GM19463 (cell line): ENCODE measurements around the gene PIP4K2B.
"Not testable (repeated sequence)": the region's sequence is repeated elsewhere in the genome, so short reads cannot be mapped to it uniquely, and the experiment has no call there.

Experiments used
- ATAC-seq: cut with Tn5 transposase; IDR thresholded peaks from one replicate; pipeline ENCODE4 v1.9.1; 2021; ENCODE audit warnings: mild to moderate bottlenecking, moderate library complexity; ENCODE audit not compliant: unreplicated experiment

Gene PIP4K2B

DNA sequence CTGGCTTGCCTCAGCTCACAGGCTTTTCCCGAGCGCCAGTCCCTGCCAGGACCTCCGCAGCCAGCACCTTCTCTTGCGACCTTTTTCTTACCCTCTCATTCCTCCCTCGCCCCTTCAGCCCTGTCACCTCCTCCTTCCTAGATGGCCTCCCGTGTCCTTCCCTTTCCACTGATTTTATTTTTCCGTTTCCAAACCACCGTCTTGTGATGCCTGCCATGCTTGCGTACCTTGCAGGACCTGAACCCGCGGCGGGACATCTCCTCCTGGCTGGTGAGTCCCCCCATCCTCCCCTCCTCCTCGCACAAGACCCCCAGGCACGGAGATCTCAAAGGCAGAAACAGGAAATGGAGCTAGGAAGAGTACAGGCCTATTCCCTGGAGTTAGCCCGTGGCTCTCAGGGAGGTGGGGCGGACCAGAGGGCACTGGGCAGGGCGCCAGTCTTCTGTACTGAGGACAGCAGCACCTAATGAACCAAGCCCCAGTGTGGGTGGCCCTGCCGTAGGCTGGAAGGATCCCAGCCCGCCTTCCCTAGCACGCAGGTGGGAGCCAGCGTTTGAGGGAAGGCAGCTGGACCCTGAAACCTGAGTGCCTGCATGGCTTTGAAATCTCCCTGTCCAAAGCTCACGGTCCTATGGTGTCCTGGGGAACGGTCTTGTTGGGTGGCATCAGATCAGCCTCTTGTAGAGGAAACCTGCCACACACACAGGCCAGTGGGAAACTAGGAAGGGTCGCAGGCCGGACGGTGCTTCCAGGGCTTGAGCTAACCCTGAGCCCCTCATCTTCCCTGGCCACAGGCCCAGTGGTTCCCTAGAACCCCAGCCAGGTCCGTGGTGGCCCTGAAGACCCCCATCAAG, 68.6 kb downstream of the PIP4K2B start:
- ATAC-seq, result no peak

DNA sequence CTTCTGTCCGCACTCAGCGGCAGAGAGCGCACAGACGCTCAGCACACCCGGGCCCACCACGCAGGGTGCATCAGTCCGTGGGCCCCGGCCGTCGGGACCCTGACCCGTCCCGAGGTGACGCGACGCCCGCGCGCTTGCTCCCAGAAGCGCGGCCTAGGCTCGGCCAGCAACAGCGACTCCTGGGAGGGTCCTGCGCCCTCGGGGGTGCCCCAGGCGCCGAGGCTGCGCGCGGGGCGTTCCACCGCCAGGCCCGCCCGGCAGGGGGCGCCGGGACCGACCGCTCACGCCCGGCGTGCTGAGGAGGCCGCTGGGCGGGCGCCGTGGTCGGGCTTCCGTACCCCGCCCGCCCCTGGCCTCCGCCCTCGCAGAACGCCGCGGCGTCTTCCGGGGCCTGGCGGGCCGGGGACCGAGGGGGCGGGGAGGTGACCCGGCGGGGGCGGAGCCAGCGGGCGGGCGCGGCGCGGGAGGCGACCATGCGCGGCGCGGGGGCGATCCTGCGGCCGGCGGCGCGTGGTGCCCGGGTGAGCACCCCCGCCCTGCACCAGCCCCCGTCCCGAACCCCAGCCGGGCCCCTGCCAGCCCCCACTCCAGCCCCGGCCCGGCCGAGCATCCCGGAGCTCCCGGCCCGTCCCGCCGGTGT, 69.3 kb downstream of the PIP4K2B start, which contains the start of gene CISD3:
CISD3 (plus strand) TSS at position 456 of the 640 bp plus-strand sequence; CDS start at position 474, 18 bp downstream.
- peak; percentile 91 for ATAC-seq

DNA sequence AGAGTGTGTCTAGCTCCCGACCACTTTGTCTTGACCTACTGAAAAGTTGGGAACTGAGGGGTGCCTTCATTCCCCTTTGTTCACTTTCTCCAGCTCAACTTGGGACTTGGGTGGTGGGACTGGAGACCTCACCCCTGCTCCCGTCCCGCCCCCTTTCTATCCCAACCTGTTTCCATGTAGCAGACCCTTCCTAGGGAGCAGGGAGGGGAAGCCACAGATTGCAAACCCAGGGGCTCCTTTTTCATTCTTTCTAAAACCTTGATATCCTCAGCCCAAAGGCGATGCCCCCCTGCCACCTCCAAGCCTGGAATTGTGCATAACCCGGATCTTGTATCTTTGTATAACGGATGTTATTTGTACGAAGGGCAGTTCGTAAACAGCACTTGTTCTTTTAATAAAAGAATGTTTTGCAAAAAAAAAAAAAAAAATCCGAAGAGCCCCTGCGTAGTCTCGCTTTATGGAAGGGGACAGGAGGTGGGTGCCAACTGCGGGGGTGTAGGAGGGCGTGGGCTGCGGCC, 69.9 kb downstream of the PIP4K2B start:
- ATAC-seq, result no peak

DNA sequence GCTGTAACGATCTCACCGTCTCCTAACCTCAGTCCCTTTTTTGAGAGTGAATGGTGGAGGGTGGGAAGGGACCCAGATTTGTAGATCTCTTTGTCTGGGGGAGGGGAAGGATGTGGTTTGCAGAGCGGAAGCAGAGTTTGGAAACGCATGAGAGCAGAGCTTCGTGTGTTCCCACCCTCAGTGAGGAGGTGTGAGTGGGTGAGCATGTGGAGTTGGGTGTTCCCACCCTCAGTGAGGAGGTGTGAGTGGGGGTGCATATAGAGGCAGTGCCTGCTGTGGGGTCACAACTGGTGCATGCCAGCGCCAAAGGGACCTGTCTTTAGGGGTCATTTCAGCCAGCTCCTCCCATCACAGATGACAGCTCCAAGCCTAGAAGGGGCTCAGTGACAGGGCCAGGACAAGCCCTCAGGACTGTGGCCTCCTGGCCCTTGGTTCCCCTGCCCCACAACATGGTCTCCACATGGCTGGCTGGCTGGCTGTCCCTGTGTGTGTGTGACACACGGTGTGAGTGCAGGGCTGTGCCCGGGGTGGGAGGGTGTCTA, 71.0 kb downstream of the PIP4K2B start:
- no peak for ATAC-seq

DNA sequence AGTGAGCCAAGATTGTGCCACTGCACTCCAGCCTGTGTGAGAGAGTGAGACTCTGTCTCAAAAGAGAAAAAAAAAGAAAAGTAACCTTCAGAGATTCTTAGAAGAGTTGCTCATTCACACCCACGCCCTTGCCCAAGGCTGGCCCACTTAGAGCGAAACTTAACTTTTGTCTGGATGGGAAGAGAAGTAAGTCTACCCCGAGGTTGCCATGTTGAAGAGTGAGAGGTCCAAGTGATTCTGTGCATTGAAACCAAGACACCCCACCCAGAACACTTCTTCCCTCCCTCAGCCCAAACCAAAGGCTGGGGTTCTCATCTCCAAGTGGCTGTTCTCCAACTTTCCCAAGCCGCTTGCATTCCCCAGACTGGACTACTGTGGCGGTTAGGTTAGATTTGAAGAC, 71.6 kb downstream of the PIP4K2B start:
- ATAC-seq, result no peak

DNA sequence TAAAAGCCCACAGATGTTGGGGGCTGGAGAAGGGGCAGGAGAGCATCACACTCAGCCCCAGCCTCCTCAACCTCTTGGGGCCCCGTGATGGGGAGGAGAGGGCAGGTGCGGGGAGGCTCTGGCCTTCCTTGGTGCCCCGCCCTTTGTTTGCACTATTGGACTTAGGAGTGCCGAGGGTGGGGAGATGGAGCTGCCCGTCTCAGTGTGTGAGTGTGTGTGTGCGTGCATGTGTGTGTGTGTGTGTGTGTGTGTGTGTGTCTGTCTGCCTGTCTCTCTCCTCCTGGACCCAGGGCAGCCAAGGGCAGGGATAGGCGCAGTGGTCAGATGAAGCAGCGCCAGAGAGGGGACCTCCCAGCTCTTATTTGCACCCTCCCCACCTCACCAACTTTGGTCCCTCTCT, 73.2 kb downstream of the PIP4K2B start:
- ATAC-seq, result not testable (repeated sequence)

DNA sequence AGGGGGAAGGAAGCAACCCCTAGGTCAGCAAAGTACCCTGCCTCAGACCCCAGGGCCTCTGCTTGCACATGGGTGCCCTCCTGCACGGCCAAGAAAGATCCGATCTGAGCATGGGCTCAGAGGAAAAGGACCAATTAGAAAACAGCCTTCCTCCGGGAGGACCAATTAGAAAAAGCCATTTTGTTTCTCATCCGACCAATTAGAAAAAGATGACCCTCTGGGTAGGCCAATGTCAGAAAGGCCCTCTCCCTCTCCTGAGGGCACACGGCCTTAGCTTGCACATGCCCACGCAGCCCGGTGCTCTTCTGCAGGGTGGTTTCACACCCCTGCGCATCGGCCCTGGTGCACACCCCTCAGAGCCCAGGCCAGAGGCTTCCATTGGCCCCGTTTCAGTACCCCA, 74.3 kb downstream of the PIP4K2B start:
- no peak for ATAC-seq

DNA sequence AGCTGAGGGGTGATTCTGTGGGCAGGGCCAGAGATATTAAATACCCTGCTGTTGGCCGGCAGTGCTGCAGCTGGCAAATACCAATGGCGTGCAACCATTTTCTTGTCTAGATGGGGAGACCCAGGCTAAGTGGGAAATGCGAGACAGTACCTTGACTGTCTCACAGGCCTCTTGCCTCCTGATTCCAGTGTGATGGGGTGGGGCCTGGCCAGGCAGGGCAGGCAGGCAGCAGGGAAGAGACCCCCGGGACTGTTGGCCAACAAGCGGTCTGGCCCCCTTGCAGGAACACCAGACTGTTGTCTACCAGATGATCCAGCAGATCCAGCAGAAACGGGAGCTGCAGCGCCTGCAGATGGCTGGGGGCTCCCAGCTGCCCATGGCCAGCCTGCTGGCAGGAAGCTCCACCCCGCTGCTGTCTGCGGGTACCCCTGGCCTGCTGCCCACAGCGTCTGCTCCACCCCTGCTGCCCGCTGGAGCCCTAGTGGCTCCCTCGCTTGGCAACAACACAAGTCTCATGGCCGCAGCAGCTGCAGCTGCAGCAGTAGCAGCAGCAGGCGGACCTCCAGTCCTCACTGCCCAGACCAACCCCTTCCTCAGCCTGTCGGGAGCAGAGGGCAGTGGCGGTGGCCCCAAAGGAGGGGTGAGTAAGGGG, 74.9 kb downstream of the PIP4K2B start:
- no peak for ATAC-seq

DNA sequence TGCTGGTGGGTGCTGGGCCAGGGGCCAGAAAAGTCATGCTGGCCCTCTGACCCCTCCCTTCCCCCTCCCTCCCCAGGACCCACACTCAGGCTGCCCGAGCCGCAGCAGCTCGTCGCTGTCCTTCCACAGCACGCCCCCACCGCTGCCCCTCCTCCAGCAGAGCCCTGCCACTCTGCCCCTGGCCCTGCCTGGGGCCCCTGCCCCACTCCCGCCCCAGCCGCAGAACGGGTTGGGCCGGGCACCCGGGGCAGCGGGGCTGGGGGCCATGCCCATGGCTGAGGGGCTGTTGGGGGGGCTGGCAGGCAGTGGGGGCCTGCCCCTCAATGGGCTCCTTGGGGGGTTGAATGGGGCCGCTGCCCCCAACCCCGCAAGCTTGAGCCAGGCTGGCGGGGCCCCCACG, 77.6 kb downstream of the PIP4K2B start:
- ATAC-seq, result no peak

DNA sequence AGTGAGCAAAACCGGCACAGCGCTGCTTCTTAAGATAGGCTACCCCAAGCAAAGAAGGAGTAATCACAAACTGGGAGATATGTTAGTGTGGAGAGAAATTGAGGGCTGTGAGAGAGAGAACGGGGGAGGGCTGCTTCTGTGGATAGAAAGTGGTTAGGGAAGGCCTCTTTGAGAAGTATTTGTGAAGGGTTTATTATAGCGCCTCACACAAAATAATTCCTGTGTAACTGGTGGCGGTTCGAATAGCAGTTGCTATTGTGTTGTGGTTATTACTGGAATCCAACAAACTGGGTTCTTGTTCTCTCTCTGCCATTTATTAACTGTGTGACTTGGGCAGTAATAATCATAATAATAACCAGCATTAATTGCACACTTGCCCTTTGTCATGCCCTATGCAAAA, 78.4 kb downstream of the PIP4K2B start:
- no peak for ATAC-seq

DNA sequence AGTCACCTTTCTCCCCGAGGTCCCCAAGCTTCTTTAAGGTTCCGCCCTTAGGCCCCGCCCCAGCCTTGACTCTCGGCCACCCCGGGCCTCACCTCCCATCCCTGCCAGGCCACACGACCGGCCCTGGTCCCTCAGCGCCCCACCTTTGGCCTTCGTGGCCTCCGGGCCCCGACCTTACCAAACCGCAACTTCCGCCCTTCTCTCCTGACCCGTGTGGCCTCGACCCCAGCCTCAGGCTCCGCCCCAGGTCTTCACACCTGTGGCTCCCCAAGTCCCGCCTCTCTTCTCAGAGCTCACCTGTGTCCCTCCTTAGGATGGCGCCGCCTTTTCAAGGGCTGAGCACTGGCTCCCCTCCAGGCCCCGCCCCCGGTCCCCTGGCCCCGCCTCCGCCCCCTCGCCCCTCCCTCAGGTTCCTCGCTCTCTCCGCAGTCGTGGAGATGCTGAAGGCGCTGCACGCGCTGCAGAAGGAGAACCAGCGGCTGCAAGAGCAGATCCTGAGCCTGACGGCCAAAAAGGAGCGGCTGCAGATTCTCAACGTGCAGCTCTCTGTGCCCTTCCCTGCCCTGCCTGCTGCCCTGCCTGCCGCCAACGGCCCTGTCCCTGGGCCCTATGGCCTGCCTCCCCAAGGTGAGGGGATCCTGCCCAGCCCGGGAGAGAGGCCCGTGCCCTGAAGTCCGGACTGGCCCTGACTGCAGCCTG, 79.3 kb downstream of the PIP4K2B start:
- ATAC-seq, result no peak

DNA sequence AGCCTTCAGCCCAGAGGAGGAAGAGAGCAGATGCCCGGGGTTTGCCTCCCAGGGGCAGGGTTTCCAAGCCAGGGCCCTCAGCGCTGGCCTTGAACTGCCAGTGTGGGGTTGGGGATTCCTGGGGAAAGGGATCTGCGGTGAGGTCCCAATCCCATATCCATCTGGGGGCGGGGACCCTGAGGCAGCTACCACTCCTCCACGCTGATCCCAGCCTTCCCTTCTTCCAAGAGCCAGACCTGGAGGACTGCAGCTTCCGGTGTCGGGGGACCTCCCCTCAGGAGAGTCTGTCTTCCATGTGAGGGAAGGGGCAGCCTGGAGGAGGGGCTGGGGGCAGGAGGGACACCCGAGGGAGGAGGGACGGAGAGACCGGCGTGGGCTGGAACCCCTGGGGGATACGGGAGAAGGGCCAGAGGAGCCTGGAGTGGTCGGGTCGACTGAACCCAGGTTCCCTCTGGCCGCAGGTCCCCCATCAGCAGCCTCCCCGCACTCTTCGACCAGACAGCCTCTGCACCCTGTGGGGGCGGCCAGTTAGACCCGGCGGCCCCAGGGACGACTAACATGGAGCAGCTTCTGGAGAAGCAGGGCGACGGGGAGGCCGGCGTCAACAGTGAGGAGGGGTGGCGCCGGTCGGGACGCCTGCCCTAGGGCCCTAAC, 79.9 kb downstream of the PIP4K2B start:
- ATAC-seq, result no peak

DNA sequence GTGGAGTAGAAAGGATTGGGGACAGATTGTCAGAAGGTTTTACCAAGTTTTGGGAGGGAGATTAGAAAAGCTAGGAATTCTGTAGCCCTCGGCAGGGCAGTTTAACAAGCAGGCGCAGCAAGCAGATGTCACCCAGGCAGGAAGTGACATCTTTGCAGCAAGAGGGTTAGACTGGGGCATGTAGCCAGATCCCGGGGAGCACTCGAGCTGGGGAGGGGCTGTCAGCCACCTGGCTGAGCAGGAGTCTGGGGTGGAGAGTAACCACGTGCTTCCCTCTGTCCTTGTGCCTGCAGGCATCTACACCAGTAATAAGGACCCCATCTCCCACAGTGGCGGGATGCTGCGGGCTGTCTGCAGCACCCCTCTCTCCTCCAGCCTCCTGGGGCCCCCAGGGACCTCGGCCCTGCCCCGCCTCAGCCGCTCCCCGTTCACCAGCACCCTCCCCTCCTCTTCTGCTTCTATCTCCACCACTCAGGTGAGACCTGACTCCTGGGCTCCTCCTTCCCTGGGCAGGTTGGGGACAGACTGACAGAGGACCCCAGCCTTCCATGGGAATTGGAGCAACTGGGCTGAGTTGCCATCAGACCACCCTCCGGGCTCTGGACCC, 82.1 kb downstream of the PIP4K2B start:
- no peak for ATAC-seq

DNA sequence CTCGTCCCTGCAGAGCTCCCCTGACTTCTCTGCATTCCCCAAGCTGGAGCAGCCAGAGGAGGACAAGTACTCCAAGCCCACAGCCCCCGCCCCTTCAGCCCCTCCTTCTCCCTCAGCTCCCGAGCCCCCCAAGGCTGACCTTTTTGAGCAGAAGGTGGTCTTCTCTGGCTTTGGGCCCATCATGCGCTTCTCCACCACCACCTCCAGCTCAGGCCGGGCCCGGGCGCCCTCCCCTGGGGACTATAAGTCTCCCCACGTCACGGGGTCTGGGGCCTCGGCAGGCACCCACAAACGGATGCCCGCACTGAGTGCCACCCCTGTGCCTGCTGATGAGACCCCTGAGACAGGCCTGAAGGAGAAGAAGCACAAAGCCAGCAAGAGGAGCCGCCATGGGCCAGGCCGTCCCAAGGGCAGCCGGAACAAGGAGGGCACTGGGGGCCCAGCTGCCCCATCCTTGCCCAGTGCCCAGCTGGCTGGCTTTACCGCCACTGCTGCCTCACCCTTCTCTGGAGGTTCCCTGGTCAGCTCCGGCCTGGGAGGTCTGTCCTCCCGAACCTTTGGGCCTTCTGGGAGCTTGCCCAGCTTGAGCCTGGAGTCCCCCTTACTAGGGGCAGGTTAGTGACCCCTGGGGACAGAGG, 82.9 kb downstream of the PIP4K2B start:
- ATAC-seq, result no peak
